Measurements from ENCODE around the gene SLC12A7.
"Not testable (repeated sequence)": the region's sequence is repeated elsewhere in the genome, so short reads cannot be mapped to it uniquely, and the experiment has no call there.

The SLC12A7 gene

GRCh38 chr5:1094670-1095190, 17.1 kb downstream of the SLC12A7 start:
- DNase-seq = no peak

- DNase-seq = no peak
Measured at GRCh38 chr5:1093361-1093760, 18.5 kb downstream of the SLC12A7 start.

- DNase-seq = no peak
Measured at GRCh38 chr5:1092122-1092521, 19.7 kb downstream of the SLC12A7 start.

- DNase-seq = no peak
Measured at GRCh38 chr5:1091632-1092031, 20.2 kb downstream of the SLC12A7 start.

GRCh38 chr5:1090538-1090937, 21.3 kb downstream of the SLC12A7 start:
- no peak for DNase-seq

GRCh38 chr5:1089621-1090040, 22.2 kb downstream of the SLC12A7 start:
- no peak for DNase-seq

GRCh38 chr5:1089146-1089545, 22.7 kb downstream of the SLC12A7 start:
- no peak for DNase-seq

GRCh38 chr5:1088726-1089125, 23.1 kb downstream of the SLC12A7 start:
- DNase-seq = no peak

- DNase-seq = no peak
Measured at GRCh38 chr5:1088031-1088430, 23.8 kb downstream of the SLC12A7 start.

GRCh38 chr5:1087428-1087827, 24.4 kb downstream of the SLC12A7 start:
- DNase-seq = no peak

- no peak for DNase-seq
Measured at GRCh38 chr5:1086871-1087270, 25.0 kb downstream of the SLC12A7 start.

- no peak for DNase-seq
Measured at GRCh38 chr5:1086137-1086536, 25.7 kb downstream of the SLC12A7 start.

GRCh38 chr5:1085391-1085790, 26.5 kb downstream of the SLC12A7 start:
- DNase-seq = no peak

- no peak for DNase-seq
Measured at GRCh38 chr5:1083823-1084605, 27.8 kb downstream of the SLC12A7 start.

GRCh38 chr5:1083026-1083425, 28.8 kb downstream of the SLC12A7 start:
- not testable (repeated sequence) for DNase-seq

- DNase-seq = no peak
Measured at GRCh38 chr5:1081519-1081918, 30.3 kb downstream of the SLC12A7 start.

- no peak for DNase-seq
Measured at GRCh38 chr5:1080432-1080831, 31.4 kb downstream of the SLC12A7 start.

- DNase-seq = no peak
Measured at GRCh38 chr5:1079961-1080360, 31.9 kb downstream of the SLC12A7 start.

GRCh38 chr5:1079486-1079885, 32.4 kb downstream of the SLC12A7 start:
- DNase-seq = no peak

GRCh38 chr5:1078851-1079250, 33.0 kb downstream of the SLC12A7 start:
- no peak for DNase-seq

- DNase-seq = no peak
Measured at GRCh38 chr5:1078206-1078605, 33.7 kb downstream of the SLC12A7 start.

GRCh38 chr5:1077491-1078020, 34.3 kb downstream of the SLC12A7 start:
- no peak for DNase-seq

GRCh38 chr5:1077026-1077425, 34.8 kb downstream of the SLC12A7 start:
- DNase-seq = no peak

- DNase-seq = no peak
Measured at GRCh38 chr5:1076406-1076805, 35.5 kb downstream of the SLC12A7 start.

GRCh38 chr5:1075931-1076330, 35.9 kb downstream of the SLC12A7 start:
- DNase-seq = no peak
